T-helper 17 cell (primary cell): ENCODE results near the gene MTAP. TPM values are rescaled to one million over a fixed set of nuclear protein-coding genes. Genes with fewer than 3 reads are reported as not detected.
A peak's percentile ranks its signal among the peaks of the same experiment; 100 is the strongest.

Source experiments
- ATAC-seq: fragments of 150-1000 bp; cut with Tn5 transposase; 2 replicates; pipeline ENCODE4 v1.10.0; 2021; ENCODE audit warnings: mild to moderate bottlenecking, moderate library complexity
- DNase-seq, 3 donors: peaks; one replicate each; pipeline versions ENCODE4 v3.0.0 to v3.0.0-alpha.2; 2020 to 2021
- H3K9me3 ChIP-seq: one replicate; pipeline ENCODE4 v1.7.0; 2013; ENCODE audit warnings: low read length, mild to moderate bottlenecking; ENCODE audit not compliant: control insufficient read depth, poor library complexity, severe bottlenecking
- H3K27ac Mint-ChIP-seq: one replicate; pipeline ENCODE4 v1.8.0; 2022; ENCODE audit warnings: mild to moderate bottlenecking, moderate library complexity, mixed read lengths
- H3K27me3 Mint-ChIP-seq: one replicate; pipeline ENCODE4 v1.8.0; 2022; ENCODE audit warnings: mixed read lengths
- H3K36me3 Mint-ChIP-seq: one replicate; pipeline ENCODE4 v1.8.0; 2022; ENCODE audit warnings: low read depth, mixed read lengths
- H3K4me1 Mint-ChIP-seq: one replicate; pipeline ENCODE4 v1.8.0; 2022; ENCODE audit warnings: mild to moderate bottlenecking, mixed read lengths
- H3K4me3 Mint-ChIP-seq: one replicate; pipeline ENCODE4 v1.8.0; 2022; ENCODE audit warnings: mild to moderate bottlenecking, moderate library complexity, mixed read lengths
- total RNA-seq, 4 donors: library from RNA in 2 of 4; stranded (reverse) in 2 of 4; gene quantifications; one replicate each; pipeline ENCODE4 v1.2.3 and lab custom pipeline; 2022 to 2026

Gene MTAP
- total RNA-seq, 2 donors from 2014 or later, result 26.2 to 28.8 TPM

- ATAC-seq, result no peak
- Mint-ChIP-seq H3K27ac (no peak overlapping the region), H3K27me3 (no peaks in the 10 kb centered on the region), H3K4me3 (no peak overlapping the region), H3K4me1 (peaks cover 2% of the 10 kb centered on the region), H3K36me3 (no peaks in the 10 kb centered on the region)
- DNase-seq, result no peak
- no peaks in the 10 kb centered on the region for H3K9me3 ChIP-seq
These were observed 20.2 kb upstream of the MTAP start for GRCh38 chr9:21782205-21782604.

- Mint-ChIP-seq H3K27ac (no peak overlapping the region), H3K4me1 (peaks cover 3% of the 10 kb centered on the region), H3K36me3 (no peaks in the 10 kb centered on the region), H3K4me3 (no peak overlapping the region), H3K27me3 (peaks cover 17% of the 10 kb centered on the region)
- no peaks in the 10 kb centered on the region for H3K9me3 ChIP-seq
- no peak for DNase-seq
- ATAC-seq, result no peak
These were observed 13.7 kb upstream of the MTAP start for GRCh38 chr9:21788752-21789151.

- ATAC-seq, result peak; percentile 98
- H3K9me3 ChIP-seq, result no peaks in the 10 kb centered on the region
- H3K4me3 Mint-ChIP-seq, result peak overlapping the region; percentile 43
- no peak overlapping the region for H3K27ac Mint-ChIP-seq
- peak in 1 of 3 donors; percentile 19 for DNase-seq
- H3K36me3 Mint-ChIP-seq, result no peaks in the 10 kb centered on the region
- H3K4me1 Mint-ChIP-seq, result peaks cover 3% of the 10 kb centered on the region
- peaks cover 17% of the 10 kb centered on the region for H3K27me3 Mint-ChIP-seq
These were observed 12.8 kb upstream of the MTAP start for GRCh38 chr9:21789541-21790037.

- H3K36me3 Mint-ChIP-seq, result peaks cover 3% of the 10 kb centered on the region
- no peak for ATAC-seq
These were observed 7.0 kb upstream of the MTAP start for GRCh38 chr9:21795483-21795882.

GRCh38 chr9:21796768-21797167, 5.7 kb upstream of the MTAP start:
- no peaks in the 10 kb centered on the region for H3K9me3 ChIP-seq
- Mint-ChIP-seq H3K4me3 (no peak overlapping the region), H3K4me1 (peaks cover 9% of the 10 kb centered on the region), H3K27me3 (peaks cover 36% of the 10 kb centered on the region), H3K36me3 (peaks cover 3% of the 10 kb centered on the region), H3K27ac (no peak overlapping the region)
- no peak for ATAC-seq
- DNase-seq, result no peak

More at GRCh38 chr9:21795483-21795882, 7.0 kb upstream of the MTAP start:
- no peaks in the 10 kb centered on the region for H3K9me3 ChIP-seq
- Mint-ChIP-seq H3K4me3 (no peak overlapping the region), H3K27me3 (peaks cover 36% of the 10 kb centered on the region), H3K4me1 (peaks cover 5% of the 10 kb centered on the region), H3K27ac (no peak overlapping the region)
- no peak for DNase-seq

GRCh38 chr9:21800931-21801682, 1.3 kb upstream of the MTAP start:
- H3K4me1 Mint-ChIP-seq, result peaks cover 36% of the 10 kb centered on the region
- no peak for DNase-seq
- peaks cover 26% of the 10 kb centered on the region for H3K27me3 Mint-ChIP-seq
- H3K27ac Mint-ChIP-seq, result peak overlapping the region; percentile 100
- ATAC-seq, result no peak
- H3K9me3 ChIP-seq, result no peaks in the 10 kb centered on the region
- H3K4me3 Mint-ChIP-seq, result peak overlapping the region; percentile 99
- peaks cover 3% of the 10 kb centered on the region for H3K36me3 Mint-ChIP-seq

GRCh38 chr9:21801683-21802417, 586 bp upstream of the MTAP start:
- ATAC-seq (peak; percentile 37), DNase-seq (no peak)
- Mint-ChIP-seq H3K4me1 (peaks cover 40% of the 10 kb centered on the region), H3K4me3 (peak overlapping the region; percentile 99), H3K36me3 (peaks cover 3% of the 10 kb centered on the region), H3K27ac (peak overlapping the region; percentile 100), H3K27me3 (peaks cover 19% of the 10 kb centered on the region)
- H3K9me3 ChIP-seq, result no peaks in the 10 kb centered on the region

GRCh38 chr9:21803649-21804048, 1.2 kb downstream of the MTAP start:
- peak overlapping the region; percentile 99 for H3K4me3 Mint-ChIP-seq
- H3K4me1 Mint-ChIP-seq, result peaks cover 37% of the 10 kb centered on the region
- no peak for DNase-seq
- peaks cover 6% of the 10 kb centered on the region for H3K27me3 Mint-ChIP-seq
- no peaks in the 10 kb centered on the region for H3K9me3 ChIP-seq
- H3K27ac Mint-ChIP-seq, result peak overlapping the region; percentile 100
- peaks cover 3% of the 10 kb centered on the region for H3K36me3 Mint-ChIP-seq
- ATAC-seq, result no peak

- no peaks in the 10 kb centered on the region for H3K9me3 ChIP-seq
- Mint-ChIP-seq H3K27ac (peak overlapping the region; percentile 100), H3K4me3 (no peak overlapping the region), H3K27me3 (peaks cover 6% of the 10 kb centered on the region), H3K36me3 (peaks cover 5% of the 10 kb centered on the region), H3K4me1 (peaks cover 41% of the 10 kb centered on the region)
- no peak for ATAC-seq
- DNase-seq, result no peak
These were observed 1.9 kb downstream of the MTAP start for GRCh38 chr9:21804331-21804730.

GRCh38 chr9:21804791-21805190, 2.4 kb downstream of the MTAP start:
- H3K27me3 Mint-ChIP-seq, result peaks cover 6% of the 10 kb centered on the region
- H3K4me1 Mint-ChIP-seq, result peaks cover 41% of the 10 kb centered on the region
- no peaks in the 10 kb centered on the region for H3K9me3 ChIP-seq
- no peak for ATAC-seq
- peaks cover 5% of the 10 kb centered on the region for H3K36me3 Mint-ChIP-seq
- no peak for DNase-seq
- peak overlapping the region; percentile 7 for H3K4me3 Mint-ChIP-seq
- H3K27ac Mint-ChIP-seq, result peak overlapping the region; percentile 100

GRCh38 chr9:21806644-21807043, 4.2 kb downstream of the MTAP start:
- Mint-ChIP-seq H3K4me1 (peaks cover 38% of the 10 kb centered on the region), H3K4me3 (no peak overlapping the region), H3K27ac (peak overlapping the region; percentile 100), H3K27me3 (no peaks in the 10 kb centered on the region), H3K36me3 (peaks cover 5% of the 10 kb centered on the region)
- no peaks in the 10 kb centered on the region for H3K9me3 ChIP-seq
- no peak for ATAC-seq
- no peak for DNase-seq

- no peaks in the 10 kb centered on the region for H3K9me3 ChIP-seq
- Mint-ChIP-seq H3K4me1 (peaks cover 22% of the 10 kb centered on the region), H3K4me3 (no peak overlapping the region), H3K27ac (peak overlapping the region; percentile 89), H3K27me3 (no peaks in the 10 kb centered on the region), H3K36me3 (peaks cover 3% of the 10 kb centered on the region)
- DNase-seq (no peak), ATAC-seq (no peak)
These were observed 8.0 kb downstream of the MTAP start for GRCh38 chr9:21810388-21810787.

GRCh38 chr9:21810881-21811280, 8.4 kb downstream of the MTAP start:
- H3K27ac Mint-ChIP-seq, result no peak overlapping the region
- no peak overlapping the region for H3K4me3 Mint-ChIP-seq
- ATAC-seq (no peak), DNase-seq (no peak)
- H3K36me3 Mint-ChIP-seq, result peaks cover 3% of the 10 kb centered on the region
- no peaks in the 10 kb centered on the region for H3K27me3 Mint-ChIP-seq
- H3K4me1 Mint-ChIP-seq, result peaks cover 17% of the 10 kb centered on the region
- H3K9me3 ChIP-seq, result no peaks in the 10 kb centered on the region
